ENCODE results near the gene ENTHD1. TPM values are rescaled to one million over a fixed set of nuclear protein-coding genes. Genes with fewer than 3 reads are reported as not detected.
A peak's percentile ranks its signal among the peaks of the same experiment; 100 is the strongest.

The ENTHD1 gene
- total and polyA plus RNA-seq, 9 of the 15 experiments (the other 6 are each of a cell fraction or from before 2014, with no cell fraction given), result 0.13 to 0.98 (median 0.35) TPM

DNA sequence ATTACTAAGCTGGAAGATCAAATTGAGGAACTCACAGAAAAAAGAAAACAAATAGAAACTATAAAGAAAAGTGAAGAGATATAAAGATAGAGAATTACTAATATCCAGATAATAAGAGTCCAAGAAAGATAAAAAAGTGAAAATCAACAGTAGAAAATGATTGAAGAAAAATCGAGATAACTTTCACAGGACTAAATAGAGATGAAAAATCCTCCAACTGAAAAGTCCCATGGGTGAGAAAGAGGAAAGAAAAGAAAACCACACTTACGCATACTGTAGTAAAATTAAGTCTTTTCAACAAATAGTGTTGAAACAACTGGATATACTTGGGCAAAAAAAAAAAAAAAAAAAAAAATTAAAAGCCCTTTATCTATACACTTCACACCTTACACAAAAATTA is 60.0 kb downstream of the ENTHD1 start:
- H2AFZ ChIP-seq (ENCODE audit: low read depth, low read length), result peak overlapping the region; percentile 56
- H3K27me3 ChIP-seq (ENCODE audit: control insufficient read depth in 2 of 2, insufficient read depth in 2 of 2, low read length in 2 of 2), result no peaks in the 10 kb centered on the region
- peaks cover 8 to 18% of the 10 kb centered on the region in 2 experiments for H3K4me1 ChIP-seq (replicated peaks in 1 of 2; ENCODE audit: control insufficient read depth in 2 of 2, insufficient read depth in 2 of 2, low read length in 2 of 2)
- DNase-seq (ENCODE audit: extremely low read depth in 1 of 4, low spot score in 3 of 4) (no peak), ATAC-seq (no peak), FAIRE-seq (no peak)
- H3K4me2 ChIP-seq (ENCODE audit: insufficient read depth, low read length), result no peak overlapping the region
- H3K9me3 ChIP-seq (replicated peaks; ENCODE audit: control insufficient read depth, insufficient read depth, low read depth, low read length), result 0 out of 2 replicates have a peak, but pooled peaks cover 2% of the 10 kb centered on the region
- H3K9ac ChIP-seq (ENCODE audit: insufficient read depth in 1 of 2, low read depth in 2 of 2, low read length in 2 of 2), result peak overlapping the region in 1 of 2 experiments; percentile 86; a peak in 2 of 4 replicates
- H3K4me3 ChIP-seq, result no peak overlapping the region
- ChIA-PET POLR2A (interaction anchor here (1.0 kb wide), 1 partner anchor 24 kb away, joined by 3 read pairs; no protein-coding TSS in a partner anchor), CTCF (ENCODE audit: low intra/inter-chr PET ratio) (no interaction called here)
- no peaks in the 10 kb centered on the region for H3K9me1 ChIP-seq (ENCODE audit: control insufficient read depth, insufficient read depth, low read length)
- H3K79me2 ChIP-seq (ENCODE audit: control insufficient read depth, insufficient read depth, low read length), result no peaks in the 10 kb centered on the region
- BruUV-seq (replicated peaks), result no TSS peak
- H3K27ac ChIP-seq (ENCODE audit: extremely low read depth, low read depth, low read length), result peak overlapping the region; percentile 98; the same call in 2 of the 3 replicates
- TF ChIP-seq POLR2H (tag; IDR thresholded peaks at IDR 0.05; ENCODE audit: low read depth) (peak; percentile 19; the same call in 1 of the 2 replicates), HDGF (IDR thresholded peaks at IDR 0.05) (no peak)
- TF ChIP-seq, protein P1, sequence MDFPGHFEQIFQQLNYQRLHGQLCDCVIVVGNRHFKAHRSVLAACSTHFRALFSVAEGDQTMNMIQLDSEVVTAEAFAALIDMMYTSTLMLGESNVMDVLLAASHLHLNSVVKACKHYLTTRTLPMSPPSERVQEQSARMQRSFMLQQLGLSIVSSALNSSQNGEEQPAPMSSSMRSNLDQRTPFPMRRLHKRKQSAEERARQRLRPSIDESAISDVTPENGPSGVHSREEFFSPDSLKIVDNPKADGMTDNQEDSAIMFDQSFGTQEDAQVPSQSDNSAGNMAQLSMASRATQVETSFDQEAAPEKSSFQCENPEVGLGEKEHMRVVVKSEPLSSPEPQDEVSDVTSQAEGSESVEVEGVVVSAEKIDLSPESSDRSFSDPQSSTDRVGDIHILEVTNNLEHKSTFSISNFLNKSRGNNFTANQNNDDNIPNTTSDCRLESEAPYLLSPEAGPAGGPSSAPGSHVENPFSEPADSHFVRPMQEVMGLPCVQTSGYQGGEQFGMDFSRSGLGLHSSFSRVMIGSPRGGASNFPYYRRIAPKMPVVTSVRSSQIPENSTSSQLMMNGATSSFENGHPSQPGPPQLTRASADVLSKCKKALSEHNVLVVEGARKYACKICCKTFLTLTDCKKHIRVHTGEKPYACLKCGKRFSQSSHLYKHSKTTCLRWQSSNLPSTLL (IDR thresholded peaks at IDR 0.05), result 0 out of 2 replicates have a peak, but pooled peaks have one; percentile 25
- TF ChIP-seq, protein P2, sequence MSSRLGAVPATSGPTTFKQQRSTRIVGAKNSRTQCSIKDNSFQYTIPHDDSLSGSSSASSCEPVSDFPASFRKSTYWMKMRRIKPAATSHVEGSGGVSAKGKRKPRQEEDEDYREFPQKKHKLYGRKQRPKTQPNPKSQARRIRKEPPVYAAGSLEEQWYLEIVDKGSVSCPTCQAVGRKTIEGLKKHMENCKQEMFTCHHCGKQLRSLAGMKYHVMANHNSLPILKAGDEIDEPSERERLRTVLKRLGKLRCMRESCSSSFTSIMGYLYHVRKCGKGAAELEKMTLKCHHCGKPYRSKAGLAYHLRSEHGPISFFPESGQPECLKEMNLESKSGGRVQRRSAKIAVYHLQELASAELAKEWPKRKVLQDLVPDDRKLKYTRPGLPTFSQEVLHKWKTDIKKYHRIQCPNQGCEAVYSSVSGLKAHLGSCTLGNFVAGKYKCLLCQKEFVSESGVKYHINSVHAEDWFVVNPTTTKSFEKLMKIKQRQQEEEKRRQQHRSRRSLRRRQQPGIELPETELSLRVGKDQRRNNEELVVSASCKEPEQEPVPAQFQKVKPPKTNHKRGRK (tag; IDR thresholded peaks at IDR 0.05), result 0 out of 2 replicates have a peak, but pooled peaks have one; percentile 53
- in situ Hi-C loops (cut with MboI) (no loop called here), intact Hi-C loops (cut with micrococcal nuclease) (no loop called here)
- 0% methylated on average over 1 of the region's 2 CpGs for WGBS (ENCODE audit: insufficient coverage, low coverage, missing lambda C conversion rate)
- H4K20me1 ChIP-seq (replicated peaks; ENCODE audit: control insufficient read depth, insufficient read depth, low read length), result no peaks in the 10 kb centered on the region
- no peaks in the 10 kb centered on the region; the same call in 2 of the 3 replicates for H3K36me3 ChIP-seq (ENCODE audit: control insufficient read depth, insufficient read depth, low read length)

Data from K562 (cell line).